Fibroblast of lung (primary cell): ENCODE measurements around the gene RABGAP1L. TPM values are rescaled to one million over a fixed set of nuclear protein-coding genes. Genes with fewer than 3 reads are reported as not detected.

ENCODE experiments used
- DNase-seq, 2 donors: peaks; one replicate each; pipeline versions ENCODE4 v3.0.0 to v3.0.0-alpha.2; 2010; ENCODE audit warnings: low read depth in 2 of 2
- H2AFZ ChIP-seq: 2 replicates; pipeline ENCODE4 v1.5.1; 2012; ENCODE audit warnings: low read length, control low read depth, inconsistent platforms
- H3K27ac ChIP-seq: 2 replicates; pipeline ENCODE4 v1.5.1; 2011; ENCODE audit warnings: low read length, control low read depth; ENCODE audit not compliant: insufficient read depth
- H3K27me3 ChIP-seq: 2 replicates; pipeline ENCODE4 v1.5.1; 2011; ENCODE audit warnings: mild to moderate bottlenecking, low read length; ENCODE audit not compliant: control insufficient read depth, insufficient read depth
- H3K36me3 ChIP-seq: 2 replicates; pipeline ENCODE4 v1.5.1; 2011; ENCODE audit warnings: low read length; ENCODE audit not compliant: control insufficient read depth, insufficient read depth
- H3K4me1 ChIP-seq: 2 replicates; pipeline ENCODE4 v1.5.1; 2011; ENCODE audit warnings: low read length; ENCODE audit not compliant: control insufficient read depth, insufficient read depth; ENCODE audit errors: extremely low read depth
- H3K4me2 ChIP-seq: 2 replicates; pipeline ENCODE4 v1.5.1; 2011; ENCODE audit warnings: low read length, control low read depth; ENCODE audit not compliant: insufficient read depth; ENCODE audit errors: extremely low read depth
- H3K4me3 ChIP-seq, 4 experiments: fragments of 200-600 bp in 1 of 4; sonication (generic) in 1 of 4; replicated peaks in 1 of 4; 2 replicates each; pipeline ENCODE4 v1.5.1; 2011 to 2016; ENCODE audit warnings: low read length in 4 of 4, low read depth in 3 of 4, mild to moderate bottlenecking in 3 of 4, control low read depth in 2 of 4, inconsistent platforms in 1 of 4, mixed read lengths in 1 of 4; ENCODE audit not compliant: insufficient read depth in 1 of 4; ENCODE audit errors: control extremely low read depth in 1 of 4
- H3K79me2 ChIP-seq: 2 replicates; pipeline ENCODE4 v1.5.1; 2012; ENCODE audit warnings: mild to moderate bottlenecking, low read length, inconsistent platforms; ENCODE audit not compliant: control insufficient read depth, insufficient read depth
- H3K9ac ChIP-seq: 2 replicates; pipeline ENCODE4 v1.5.1; 2011; ENCODE audit warnings: mild to moderate bottlenecking, low read length, control low read depth; ENCODE audit not compliant: insufficient read depth
- H3K9me3 ChIP-seq: 2 replicates; pipeline ENCODE4 v1.5.1; 2012; ENCODE audit warnings: low read depth, low read length; ENCODE audit not compliant: control insufficient read depth, insufficient read depth
- H4K20me1 ChIP-seq: 2 replicates; pipeline ENCODE4 v1.5.1; 2011; ENCODE audit warnings: low read length; ENCODE audit not compliant: control insufficient read depth, insufficient read depth; ENCODE audit errors: extremely low read depth
- CTCF ChIP-seq, 2 donors: IDR thresholded peaks in 1 of 2; conservative IDR thresholded peaks in 1 of 2; 1 replicate in 1 of 2; 2 replicates in 1 of 2; pipeline ENCODE4 v1.5.1; 2011 to 2012; ENCODE audit warnings: low read length in 2 of 2, control low read depth in 1 of 2, inconsistent platforms in 1 of 2, low read depth in 1 of 2, mild to moderate bottlenecking in 1 of 2
- EZH2 ChIP-seq: IDR thresholded peaks from 2 replicates; pipeline ENCODE4 v1.5.1; 2012; ENCODE audit warnings: low read length, control low read depth, mild to moderate bottlenecking; ENCODE audit errors: missing control alignments
- polyA plus RNA-seq, 2 donors: library from polyadenylated mRNA; depleted of rRNA in 1 of 2; stranded (reverse) in 1 of 2; unstranded in 1 of 2; fragments of >200 nt; gene quantifications; 2 replicates each; pipeline ENCODE4 v1.2.1, GENCODE V29; 2011 to 2012; ENCODE audit warnings: missing spikeins in 1 of 2
- total RNA-seq: library from RNA; depleted of rRNA; stranded (reverse); fragments of >200 nt; gene quantifications from 2 replicates; pipeline ENCODE4 v1.2.1, GENCODE V29; 2014

RABGAP1L gene
- total and polyA plus RNA-seq, 2 donors (not counting 1 experiment from before 2014, with no cell fraction given), result 33.8 to 36.5 TPM

DNA sequence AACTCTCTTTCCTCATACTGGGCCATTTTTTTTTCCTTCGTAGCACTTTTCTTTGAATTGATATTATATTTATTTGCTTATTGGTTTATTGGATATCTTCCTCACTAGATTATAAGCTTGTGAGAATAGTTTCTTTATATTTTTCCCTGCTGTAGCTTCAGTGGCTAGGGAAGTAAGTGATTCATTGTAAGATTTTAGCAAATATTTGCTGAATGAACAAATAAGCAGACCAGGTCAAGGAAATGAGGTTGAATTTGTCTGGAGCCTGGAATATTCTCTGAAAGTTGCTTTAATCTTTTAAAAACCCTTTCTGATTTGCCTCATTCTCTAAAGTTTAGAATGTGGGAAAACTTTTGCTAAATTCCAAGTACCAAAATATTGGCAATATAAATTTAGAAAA, 80.2 kb downstream of the RABGAP1L start:
- Histone ChIP-seq H3K27me3 (no peaks in the 10 kb centered on the region), H3K9me3 (no peaks in the 10 kb centered on the region), H3K9ac (no peak overlapping the region), H4K20me1 (no peaks in the 10 kb centered on the region), H3K4me2 (no peak overlapping the region), H3K27ac (no peak overlapping the region), H3K79me2 (no peaks in the 10 kb centered on the region), H3K4me3 (no peak overlapping the region), H3K36me3 (no peaks in the 10 kb centered on the region), H3K4me1 (no peaks in the 10 kb centered on the region), H2AFZ (no peak overlapping the region)
- no peak for DNase-seq
- TF ChIP-seq EZH2, result no peak
- no peak for TF ChIP-seq CTCF (conservative IDR thresholded peaks at IDR 0.05 in 1 of 2, IDR thresholded peaks at IDR 0.05 in 1 of 2; ENCODE audit: low read depth in 1 of 2, low read length in 2 of 2)

- no peak overlapping the region for H3K9ac ChIP-seq
- H3K36me3 ChIP-seq, result no peaks in the 10 kb centered on the region
- TF ChIP-seq CTCF (conservative IDR thresholded peaks at IDR 0.05 in 1 of 2, IDR thresholded peaks at IDR 0.05 in 1 of 2; ENCODE audit: low read depth in 1 of 2, low read length in 2 of 2) (no peak), EZH2 (no peak)
- H2AFZ ChIP-seq, result no peak overlapping the region
- no peak overlapping the region for H3K4me2 ChIP-seq
- H3K27ac ChIP-seq, result no peak overlapping the region
- no peaks in the 10 kb centered on the region for H3K4me1 ChIP-seq
- H3K9me3 ChIP-seq, result no peaks in the 10 kb centered on the region
- no peaks in the 10 kb centered on the region for H3K79me2 ChIP-seq
- no peaks in the 10 kb centered on the region for H3K27me3 ChIP-seq
- H4K20me1 ChIP-seq, result no peaks in the 10 kb centered on the region
- H3K4me3 ChIP-seq, result no peak overlapping the region
- DNase-seq, result no peak
Measured at GRCh38 chr1:174242856-174243255, 83.5 kb downstream of the RABGAP1L start.

DNA sequence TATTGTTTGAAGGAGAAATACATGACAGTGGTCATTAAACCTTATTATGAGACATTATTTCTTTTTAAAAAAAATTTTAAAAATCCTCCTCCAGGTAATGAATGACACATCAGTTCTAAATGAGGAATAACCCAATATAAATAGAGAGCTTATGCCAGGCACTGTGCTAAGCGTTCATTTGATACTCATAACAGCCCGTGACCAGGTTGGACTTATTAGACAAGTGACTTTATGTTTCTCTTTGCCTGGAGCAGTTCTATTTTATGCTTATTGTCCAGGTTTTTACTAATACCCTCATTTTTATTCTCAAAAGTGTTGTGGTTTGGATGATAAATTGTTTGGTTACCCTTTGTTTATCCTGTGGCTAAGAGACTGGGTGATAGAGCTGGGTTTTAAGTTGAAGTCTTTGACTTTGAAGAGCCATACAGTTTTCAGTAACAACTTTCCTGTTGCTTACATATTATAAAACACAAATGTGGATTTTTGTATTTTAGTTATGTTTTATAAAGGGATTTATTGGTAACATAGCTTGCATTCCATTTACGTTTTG, 84.2 kb downstream of the RABGAP1L start:
- H3K4me2 ChIP-seq, result no peak overlapping the region
- H3K36me3 ChIP-seq, result no peaks in the 10 kb centered on the region
- H3K4me1 ChIP-seq, result no peaks in the 10 kb centered on the region
- no peak overlapping the region for H3K9ac ChIP-seq
- no peaks in the 10 kb centered on the region for H3K9me3 ChIP-seq
- H3K79me2 ChIP-seq, result no peaks in the 10 kb centered on the region
- H4K20me1 ChIP-seq, result no peaks in the 10 kb centered on the region
- no peak overlapping the region for H3K27ac ChIP-seq
- H3K27me3 ChIP-seq, result no peaks in the 10 kb centered on the region
- no peak for TF ChIP-seq EZH2
- no peak for TF ChIP-seq CTCF (conservative IDR thresholded peaks at IDR 0.05 in 1 of 2, IDR thresholded peaks at IDR 0.05 in 1 of 2; ENCODE audit: low read depth in 1 of 2, low read length in 2 of 2)
- DNase-seq, result peak; percentile 30 to 48
- no peak overlapping the region for H2AFZ ChIP-seq
- H3K4me3 ChIP-seq, result no peak overlapping the region
